WTC11 (cell line): ENCODE results near the gene NRXN2. TPM values are rescaled to one million over a fixed set of nuclear protein-coding genes. Genes with fewer than 3 reads are reported as not detected.

Experiments
- ATAC-seq: fragments of 200-7000 bp; cut with Tn5 transposase; 2 replicates; pipeline ENCODE4 v1.10.0; 2021; ENCODE audit warnings: mild to moderate bottlenecking, moderate library complexity
- CTCF ChIA-PET: fragments of 300-600 bp; sonication (Branson Sonifier 250); formaldehyde crosslinking; loops from one replicate; lab custom pipeline; 2021; ENCODE audit warnings: antibody characterized with exemption; lab: Charles Lee
- POLR2A ChIA-PET: fragments of 350-600 bp; sonication (Branson Sonifier 250); formaldehyde crosslinking; loops from one replicate; lab custom pipeline; 2021; ENCODE audit warnings: antibody characterized with exemption; lab: Charles Lee
- DNase-seq: peaks from one replicate; pipeline ENCODE4 v3.0.0; 2021; ENCODE audit warnings: low spot score
- H3K27ac Mint-ChIP-seq: 2 replicates; pipeline ENCODE4 v1.8.0; 2021; ENCODE audit warnings: mixed read lengths
- H3K27me3 Mint-ChIP-seq: 2 replicates; pipeline ENCODE4 v1.8.0; 2021; ENCODE audit warnings: low read depth, mild to moderate bottlenecking, moderate library complexity, mixed read lengths
- H3K36me3 Mint-ChIP-seq: 2 replicates; pipeline ENCODE4 v1.8.0; 2021; ENCODE audit warnings: mixed read lengths
- H3K4me1 Mint-ChIP-seq: 2 replicates; pipeline ENCODE4 v1.8.0; 2022; ENCODE audit warnings: mixed read lengths
- H3K4me3 Mint-ChIP-seq: 2 replicates; pipeline ENCODE4 v1.8.0; 2021; ENCODE audit warnings: mild to moderate bottlenecking, moderate library complexity, mixed read lengths
- H3K9me3 Mint-ChIP-seq: 2 replicates; pipeline ENCODE4 v1.8.0; 2021; ENCODE audit warnings: mixed read lengths
- EMX1 ChIP-seq: fragments of 250-450 bp; sonication (Bioruptor Pico); IDR thresholded peaks from 2 replicates; pipeline ENCODE4 v1.8.0; 2021; ENCODE audit warnings: mild to moderate bottlenecking
- ESRRA ChIP-seq: sonication (generic); formaldehyde crosslinking; IDR thresholded peaks from 2 replicates; pipeline ENCODE4 v1.8.1; 2022; ENCODE audit warnings: mild to moderate bottlenecking, missing genetic modification reagents, borderline replicate concordance
- ETV6 ChIP-seq: sonication (generic); formaldehyde crosslinking; IDR thresholded peaks from 2 replicates; pipeline ENCODE4 v1.8.1; 2022; ENCODE audit warnings: mild to moderate bottlenecking, missing genetic modification reagents
- FOXK1 ChIP-seq: sonication (generic); formaldehyde crosslinking; IDR thresholded peaks from 2 replicates; pipeline ENCODE4 v1.8.0; 2022; ENCODE audit warnings: mild to moderate bottlenecking, moderate library complexity, missing genetic modification reagents
- GTF2I ChIP-seq: fragments of 250-450 bp; sonication (Bioruptor Pico); conservative IDR thresholded peaks from 2 replicates; pipeline ENCODE4 v1.4.0; 2021; ENCODE audit warnings: mild to moderate bottlenecking
- KAT7 ChIP-seq: sonication (generic); formaldehyde crosslinking; IDR thresholded peaks from 2 replicates; pipeline ENCODE4 v1.8.1; 2023; ENCODE audit warnings: missing genetic modification reagents, mild to moderate bottlenecking, borderline replicate concordance
- MXD4 ChIP-seq: fragments of 250-450 bp; sonication (Bioruptor Pico); IDR thresholded peaks from 2 replicates; pipeline ENCODE4 v1.8.0; 2021; ENCODE audit warnings: mild to moderate bottlenecking, moderate library complexity, borderline replicate concordance
- MYBL2 ChIP-seq: sonication (generic); formaldehyde crosslinking; IDR thresholded peaks from 2 replicates; pipeline ENCODE4 v1.8.1; 2023; ENCODE audit warnings: mild to moderate bottlenecking, moderate library complexity, missing genetic modification reagents
- OVOL2 ChIP-seq: fragments of 250-450 bp; sonication (Bioruptor Pico); IDR thresholded peaks from 2 replicates; pipeline ENCODE4 v1.9.0; 2021; ENCODE audit warnings: mild to moderate bottlenecking, borderline replicate concordance
- PRDM15 ChIP-seq: sonication (generic); formaldehyde crosslinking; IDR thresholded peaks from 2 replicates; pipeline ENCODE4 v1.8.0; 2022; ENCODE audit warnings: missing genetic modification reagents
- RORB ChIP-seq: fragments of 250-450 bp; sonication (Bioruptor Pico); IDR thresholded peaks from 2 replicates; pipeline ENCODE4 v1.9.0; 2021; ENCODE audit warnings: mild to moderate bottlenecking
- SMAD3 ChIP-seq: sonication (generic); formaldehyde crosslinking; IDR thresholded peaks from 2 replicates; pipeline ENCODE4 v1.8.0; 2022; ENCODE audit warnings: missing genetic modification reagents, mild to moderate bottlenecking, borderline replicate concordance
- SP1 ChIP-seq: sonication (generic); formaldehyde crosslinking; conservative IDR thresholded peaks from 2 replicates; pipeline ENCODE4 v1.8.1; 2022; ENCODE audit warnings: missing genetic modification reagents
- ZBTB21 ChIP-seq: sonication (generic); formaldehyde crosslinking; IDR thresholded peaks from 2 replicates; pipeline ENCODE4 v1.8.1; 2023; ENCODE audit warnings: mild to moderate bottlenecking, missing genetic modification reagents, borderline replicate concordance
- ZNF121 ChIP-seq: sonication (generic); formaldehyde crosslinking; IDR thresholded peaks from 2 replicates; pipeline ENCODE4 v1.8.0; 2023; ENCODE audit warnings: missing genetic modification reagents
- ZNF396 ChIP-seq: fragments of 250-450 bp; sonication (Bioruptor Pico); IDR thresholded peaks from 2 replicates; pipeline ENCODE4 v1.8.0; 2021; ENCODE audit warnings: mild to moderate bottlenecking, moderate library complexity, borderline replicate concordance
- total RNA-seq: library from RNA; stranded (reverse); gene quantifications from 3 replicates; pipeline ENCODE4 v1.2.3, GENCODE V29; 2021
- TF ChIP-seq, protein P1 (sequence below): sonication (generic); formaldehyde crosslinking; IDR thresholded peaks from 2 replicates; pipeline ENCODE4 v1.8.1; 2023; ENCODE audit warnings: mild to moderate bottlenecking, missing genetic modification reagents, moderate library complexity
- TF ChIP-seq, protein P2 (sequence below): sonication (generic); formaldehyde crosslinking; conservative IDR thresholded peaks from 2 replicates; pipeline ENCODE4 v1.8.1; 2023; ENCODE audit warnings: mild to moderate bottlenecking, low read depth, missing genetic modification reagents, moderate library complexity

The NRXN2 gene
- total RNA-seq, 1 experiment from 2014 or later = 8.6 TPM

- DNase-seq (peak; percentile 44), ATAC-seq (0 out of 2 replicates have a peak, but pooled peaks have one; percentile 0)
- ChIA-PET POLR2A (interaction anchor here (0.5 to 1.5 kb wide), 4 partner anchors 18 to 37 kb away, joined by 3 to 6 read pairs (median 5); partner anchors contain the start of genes PYGM and SF1), CTCF (interaction anchor here (0.6 to 8.6 kb wide), 31 partner anchors 8 to 773 kb away, joined by 3 to 150 read pairs (median 5); partner anchors contain the start of genes NRXN2, PYGM and SF1)
- Mint-ChIP-seq H3K36me3 (peaks cover 9% of the 10 kb centered on the region; the same call in 1 of the 2 replicates), H3K9me3 (no peaks in the 10 kb centered on the region), H3K4me1 (peaks cover 43% of the 10 kb centered on the region), H3K27me3 (peaks cover 37% of the 10 kb centered on the region), H3K4me3 (peak overlapping the region; percentile 74), H3K27ac (no peak overlapping the region)
- TF ChIP-seq, protein P1, sequence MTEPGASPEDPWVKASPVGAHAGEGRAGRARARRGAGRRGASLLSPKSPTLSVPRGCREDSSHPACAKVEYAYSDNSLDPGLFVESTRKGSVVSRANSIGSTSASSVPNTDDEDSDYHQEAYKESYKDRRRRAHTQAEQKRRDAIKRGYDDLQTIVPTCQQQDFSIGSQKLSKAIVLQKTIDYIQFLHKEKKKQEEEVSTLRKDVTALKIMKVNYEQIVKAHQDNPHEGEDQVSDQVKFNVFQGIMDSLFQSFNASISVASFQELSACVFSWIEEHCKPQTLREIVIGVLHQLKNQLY (CRISPR knock-in tag) = no peak
- peak; percentile 54; the same call in 1 of the 2 replicates for TF ChIP-seq SP1
Observed at GRCh38 chr11:64741375-64742086, 18.5 kb upstream of the NRXN2 start.

- H3K9me3 Mint-ChIP-seq = no peaks in the 10 kb centered on the region
- H3K4me3 Mint-ChIP-seq = no peak overlapping the region
- TF ChIP-seq OVOL2 (CRISPR knock-in tag) (no peak), SMAD3 (CRISPR knock-in tag) (no peak), EMX1 (CRISPR knock-in tag) (no peak), ESRRA (CRISPR knock-in tag) (no peak), ZNF396 (CRISPR knock-in tag) (no peak), MXD4 (no peak), MYBL2 (CRISPR knock-in tag) (no peak), GTF2I (no peak), ETV6 (CRISPR knock-in tag) (no peak), RORB (no peak)
- TF ChIP-seq, protein P2, sequence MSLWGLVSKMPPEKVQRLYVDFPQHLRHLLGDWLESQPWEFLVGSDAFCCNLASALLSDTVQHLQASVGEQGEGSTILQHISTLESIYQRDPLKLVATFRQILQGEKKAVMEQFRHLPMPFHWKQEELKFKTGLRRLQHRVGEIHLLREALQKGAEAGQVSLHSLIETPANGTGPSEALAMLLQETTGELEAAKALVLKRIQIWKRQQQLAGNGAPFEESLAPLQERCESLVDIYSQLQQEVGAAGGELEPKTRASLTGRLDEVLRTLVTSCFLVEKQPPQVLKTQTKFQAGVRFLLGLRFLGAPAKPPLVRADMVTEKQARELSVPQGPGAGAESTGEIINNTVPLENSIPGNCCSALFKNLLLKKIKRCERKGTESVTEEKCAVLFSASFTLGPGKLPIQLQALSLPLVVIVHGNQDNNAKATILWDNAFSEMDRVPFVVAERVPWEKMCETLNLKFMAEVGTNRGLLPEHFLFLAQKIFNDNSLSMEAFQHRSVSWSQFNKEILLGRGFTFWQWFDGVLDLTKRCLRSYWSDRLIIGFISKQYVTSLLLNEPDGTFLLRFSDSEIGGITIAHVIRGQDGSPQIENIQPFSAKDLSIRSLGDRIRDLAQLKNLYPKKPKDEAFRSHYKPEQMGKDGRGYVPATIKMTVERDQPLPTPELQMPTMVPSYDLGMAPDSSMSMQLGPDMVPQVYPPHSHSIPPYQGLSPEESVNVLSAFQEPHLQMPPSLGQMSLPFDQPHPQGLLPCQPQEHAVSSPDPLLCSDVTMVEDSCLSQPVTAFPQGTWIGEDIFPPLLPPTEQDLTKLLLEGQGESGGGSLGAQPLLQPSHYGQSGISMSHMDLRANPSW (CRISPR knock-in tag) = no peak
- DNase-seq (no peak), ATAC-seq (no peak)
- H3K36me3 Mint-ChIP-seq = peaks cover 13% of the 10 kb centered on the region
- ChIA-PET CTCF (interaction anchor here (0.8 to 8.6 kb wide), 8 partner anchors 13 to 89 kb away, joined by 3 to 150 read pairs (median 6); partner anchors contain the start of genes NRXN2 and PYGM), POLR2A (no interaction called here)
- no peak overlapping the region for H3K27ac Mint-ChIP-seq
- H3K4me1 Mint-ChIP-seq = peaks cover 43% of the 10 kb centered on the region
- peaks cover 35% of the 10 kb centered on the region for H3K27me3 Mint-ChIP-seq
Observed at GRCh38 chr11:64739871-64740270, 16.9 kb upstream of the NRXN2 start.

- TF ChIP-seq KAT7 (CRISPR knock-in tag) (no peak), ETV6 (CRISPR knock-in tag) (no peak), FOXK1 (CRISPR knock-in tag) (no peak), ZNF121 (CRISPR knock-in tag) (no peak), ZBTB21 (no peak), PRDM15 (no peak)
- Mint-ChIP-seq H3K9me3 (no peaks in the 10 kb centered on the region), H3K4me3 (no peak overlapping the region), H3K36me3 (peaks cover 18% of the 10 kb centered on the region), H3K27ac (no peak overlapping the region), H3K4me1 (peaks cover 35% of the 10 kb centered on the region), H3K27me3 (peaks cover 17% of the 10 kb centered on the region)
- ChIA-PET CTCF (interaction anchor here (1.5 kb wide), 1 partner anchor 8 kb away, joined by 6 read pairs; the partner anchor contains the start of gene RASGRP2), POLR2A (no interaction called here)
- no peak for DNase-seq
- no peak for ATAC-seq
Observed at GRCh38 chr11:64736654-64737053, 13.7 kb upstream of the NRXN2 start.
